ENCODE data around the gene RHBDL3. TPM values are rescaled to one million over a fixed set of nuclear protein-coding genes. Genes with fewer than 3 reads are reported as not detected.

The RHBDL3 gene
- total and polyA plus RNA-seq, 2 donors (not counting 3 experiments of a cell fraction or from before 2014, with no cell fraction given): 0.11 to 0.20 TPM

DNA sequence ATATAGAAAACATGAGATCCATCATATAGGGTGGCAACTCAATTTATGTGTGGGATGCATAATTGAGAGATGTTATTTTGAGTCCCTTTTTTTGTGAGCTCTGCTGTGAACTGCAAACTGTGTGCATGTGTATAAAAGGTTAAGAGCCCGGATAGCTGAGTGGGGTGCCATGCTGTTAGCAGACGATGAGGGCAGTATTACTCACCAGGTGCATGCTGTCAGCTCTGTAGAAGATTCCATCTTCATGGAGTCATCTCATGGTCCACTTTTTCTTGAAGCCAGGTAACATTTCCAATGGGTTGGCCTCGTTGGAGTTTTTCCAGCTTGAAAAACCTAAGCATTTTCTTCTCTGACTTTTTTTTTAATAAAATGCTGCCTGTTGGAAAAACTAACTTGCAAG is 43.0 kb upstream of the RHBDL3 start:
- H2AFZ ChIP-seq (ENCODE audit: low read depth, low read length): no peak overlapping the region
- BruUV-seq (replicated peaks): no TSS peak
- no peak overlapping the region for H3K4me2 ChIP-seq (ENCODE audit: insufficient read depth, low read length)
- H3K27me3 ChIP-seq (ENCODE audit: control insufficient read depth in 2 of 2, insufficient read depth in 2 of 2, low read length in 2 of 2): no peaks in the 10 kb centered on the region
- H3K4me1 ChIP-seq (ENCODE audit: control insufficient read depth, extremely low read depth, insufficient read depth, low read length): no peaks in the 10 kb centered on the region
- intact Hi-C loops (cut with micrococcal nuclease): no loop called here
- TF ChIP-seq FOS (IDR thresholded peaks at IDR 0.05; ENCODE audit: borderline replicate concordance, insufficient read depth, low read length) (no peak), POLR2AphosphoS5 (IDR thresholded peaks at IDR 0.05; ENCODE audit: insufficient read depth, low read depth, low read length) (no peak), POLR2A (IDR thresholded peaks at IDR 0.05; ENCODE audit: low read depth, low read length) (no peak), EZH2 (IDR thresholded peaks at IDR 0.05; ENCODE audit: borderline replicate concordance, low read depth, low read length, severe bottlenecking) (no peak), MYC (IDR thresholded peaks at IDR 0.05; ENCODE audit: low read depth, low read length) (no peak), JUN (IDR thresholded peaks at IDR 0.05; ENCODE audit: borderline replicate concordance, insufficient read depth, insufficient read length, low read depth) (no peak), GATA2 (IDR thresholded peaks at IDR 0.05; ENCODE audit: insufficient read depth, insufficient read length, low read depth, low read length) (no peak)
- TF ChIP-seq, protein P1, sequence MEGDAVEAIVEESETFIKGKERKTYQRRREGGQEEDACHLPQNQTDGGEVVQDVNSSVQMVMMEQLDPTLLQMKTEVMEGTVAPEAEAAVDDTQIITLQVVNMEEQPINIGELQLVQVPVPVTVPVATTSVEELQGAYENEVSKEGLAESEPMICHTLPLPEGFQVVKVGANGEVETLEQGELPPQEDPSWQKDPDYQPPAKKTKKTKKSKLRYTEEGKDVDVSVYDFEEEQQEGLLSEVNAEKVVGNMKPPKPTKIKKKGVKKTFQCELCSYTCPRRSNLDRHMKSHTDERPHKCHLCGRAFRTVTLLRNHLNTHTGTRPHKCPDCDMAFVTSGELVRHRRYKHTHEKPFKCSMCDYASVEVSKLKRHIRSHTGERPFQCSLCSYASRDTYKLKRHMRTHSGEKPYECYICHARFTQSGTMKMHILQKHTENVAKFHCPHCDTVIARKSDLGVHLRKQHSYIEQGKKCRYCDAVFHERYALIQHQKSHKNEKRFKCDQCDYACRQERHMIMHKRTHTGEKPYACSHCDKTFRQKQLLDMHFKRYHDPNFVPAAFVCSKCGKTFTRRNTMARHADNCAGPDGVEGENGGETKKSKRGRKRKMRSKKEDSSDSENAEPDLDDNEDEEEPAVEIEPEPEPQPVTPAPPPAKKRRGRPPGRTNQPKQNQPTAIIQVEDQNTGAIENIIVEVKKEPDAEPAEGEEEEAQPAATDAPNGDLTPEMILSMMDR (IDR thresholded peaks at IDR 0.05; ENCODE audit: extremely low read depth in 1 of 2, insufficient read depth in 1 of 2, low read depth in 1 of 2, low read length in 2 of 2): no peak
- TF ChIP-seq, protein P2, sequence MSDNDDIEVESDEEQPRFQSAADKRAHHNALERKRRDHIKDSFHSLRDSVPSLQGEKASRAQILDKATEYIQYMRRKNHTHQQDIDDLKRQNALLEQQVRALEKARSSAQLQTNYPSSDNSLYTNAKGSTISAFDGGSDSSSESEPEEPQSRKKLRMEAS (IDR thresholded peaks at IDR 0.05; ENCODE audit: insufficient read depth, insufficient read length): no peak
- FAIRE-seq (no peak), DNase-seq (ENCODE audit: low read depth, low spot score) (no peak)
- ChIA-PET CTCF (no interaction called here), POLR2A (no interaction called here)
- no peaks in the 10 kb centered on the region for H3K79me2 ChIP-seq (ENCODE audit: control insufficient read depth, insufficient read depth, low read length)
- no peaks in the 10 kb centered on the region for H3K9me1 ChIP-seq (replicated peaks; ENCODE audit: control insufficient read depth, extremely low read depth, insufficient read depth, low read length)
- H3K36me3 ChIP-seq (ENCODE audit: control insufficient read depth in 2 of 2, extremely low read depth in 1 of 2, insufficient read depth in 2 of 2, low read length in 2 of 2): peaks cover 0 to 1% of the 10 kb centered on the region in 2 experiments
- H4K20me1 ChIP-seq (replicated peaks; ENCODE audit: control insufficient read depth, extremely low read depth, insufficient read depth, low read length): peaks cover 2% of the 10 kb centered on the region
- no peak overlapping the region for H3K27ac ChIP-seq (ENCODE audit: insufficient read depth, low read depth, low read length)
- H3K9me3 ChIP-seq (replicated peaks; ENCODE audit: control insufficient read depth, insufficient read depth, low read length): no peaks in the 10 kb centered on the region
- no peak overlapping the region for H3K4me3 ChIP-seq (replicated peaks in 1 of 3; ENCODE audit: insufficient read depth in 1 of 3, low read depth in 1 of 3, low read length in 3 of 3)
- dilution Hi-C loops (cut with MboI; ENCODE audit: extremely low pct_ligation_motif_present, low sequenced_read_pairs): no loop called here
- H3K9ac ChIP-seq (replicated peaks; ENCODE audit: extremely low read depth, insufficient read depth, low read length): no peak overlapping the region

Measured in endothelial cell of umbilical vein (primary cell).